Peyer's patch (tissue), 4 donors: ENCODE measurements around the gene BTBD6.

Experiments used
- CTCF ChIP-seq, 6 experiments: fragments of 450-650 bp in 4 of 6; fragments of 200-600 bp in 2 of 6; sonication (generic) in 1 of 6; IDR thresholded peaks; one replicate each; pipeline ENCODE4 v1.5.1; 2017 to 2019; ENCODE audit warnings: antibody characterized with exemption in 6 of 6, mild to moderate bottlenecking in 3 of 6, moderate library complexity in 1 of 6
- POLR2A ChIP-seq, 2 donors: fragments of 450-650 bp; IDR thresholded peaks; one replicate each; pipeline ENCODE4 v1.5.1; 2017; ENCODE audit warnings: antibody characterized with exemption in 2 of 2, mild to moderate bottlenecking in 2 of 2, moderate library complexity in 2 of 2

DNA sequence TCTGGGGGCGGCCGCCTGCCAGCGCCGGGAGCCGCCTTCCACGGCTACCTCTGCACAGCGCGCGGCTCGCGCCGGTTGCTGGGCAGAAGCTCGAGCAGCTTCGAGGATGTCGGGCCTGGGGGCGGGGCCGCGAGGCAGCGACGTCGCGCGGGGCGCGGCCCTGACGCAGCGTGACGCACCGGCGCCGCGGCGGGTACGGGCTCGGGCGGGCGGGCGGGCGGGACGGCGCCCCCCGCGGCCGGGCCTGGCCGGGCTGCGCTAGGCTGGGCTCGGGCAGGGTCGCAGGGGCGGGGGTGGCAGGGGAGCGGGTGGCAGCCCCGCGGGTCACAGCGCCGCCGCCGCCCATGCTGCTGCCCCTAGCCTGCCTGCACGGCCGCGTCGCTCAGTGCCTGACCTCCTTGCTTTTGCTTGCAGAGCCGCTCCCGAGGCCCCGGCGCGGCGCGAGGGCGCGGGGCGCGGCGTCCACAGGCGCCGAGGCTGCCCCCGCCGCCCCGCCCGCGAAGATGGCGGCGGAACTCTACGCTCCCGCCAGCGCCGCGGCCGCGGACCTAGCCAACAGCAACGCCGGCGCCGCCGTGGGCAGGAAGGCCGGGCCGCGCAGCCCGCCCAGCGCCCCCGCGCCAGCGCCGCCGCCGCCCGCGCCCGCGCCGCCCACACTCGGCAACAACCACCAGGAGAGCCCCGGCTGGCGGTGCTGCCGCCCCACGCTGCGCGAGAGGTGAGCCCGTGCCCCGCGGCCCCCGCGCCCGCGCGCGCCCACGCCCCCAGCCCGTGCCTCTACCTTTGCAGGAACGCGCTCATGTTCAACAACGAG is at the start of gene BTBD6:
- peak in 3 of 6 experiments; percentile 14 to 22 (median 18) for TF ChIP-seq CTCF (IDR thresholded peaks at IDR 0.05)
- peak; percentile 20 to 81 for TF ChIP-seq POLR2A (IDR thresholded peaks at IDR 0.05)
